Measurements from ENCODE around the gene CLASP1. TPM values are rescaled to one million over a fixed set of nuclear protein-coding genes. Genes with fewer than 3 reads are reported as not detected.

Gene CLASP1
- total RNA-seq, 1 experiment from 2014 or later: 45.9 TPM

- Histone ChIP-seq H2BK120ac (ENCODE audit: low read depth, low read length, poor library complexity, severe bottlenecking) (no peak overlapping the region), H3K18ac (ENCODE audit: insufficient read length, low read depth, low read length) (no peak overlapping the region), H3K4ac (ENCODE audit: low read depth, low read length) (no peak overlapping the region), H3K27ac (ENCODE audit: insufficient read length, low read depth, low read length) (no peak overlapping the region), H3K79me1 (ENCODE audit: insufficient read depth, low read depth, low read length, poor library complexity, severe bottlenecking) (no peaks in the 10 kb centered on the region), H3K14ac (ENCODE audit: insufficient read depth, low read length) (peak overlapping the region; percentile 71; the same call in 1 of the 2 replicates), H3K9me3 (ENCODE audit: control insufficient read depth, low read depth, low read length) (no peaks in the 10 kb centered on the region), H2BK5ac (ENCODE audit: insufficient read length, low read length) (no peak overlapping the region), H3K4me1 (ENCODE audit: insufficient read depth, low read length) (no peaks in the 10 kb centered on the region; the same call in 1 of the 2 replicates), H3K79me2 (ENCODE audit: insufficient read depth, low read length) (no peaks in the 10 kb centered on the region), H3K23ac (ENCODE audit: insufficient read length, low read depth, low read length) (peak overlapping the region; percentile 83), H2BK20ac (ENCODE audit: low read depth, low read length, poor library complexity, severe bottlenecking) (no peak overlapping the region), H3T11ph (ENCODE audit: low read length) (no peak overlapping the region), H4K5ac (ENCODE audit: insufficient read length, low read depth, low read length) (peak overlapping the region; percentile 6), H2AK5ac (ENCODE audit: insufficient read length, low read length) (no peak overlapping the region), H2BK15ac (ENCODE audit: low read depth, low read length) (peak overlapping the region; percentile 31; the same call in 1 of the 2 replicates), H3K9ac (ENCODE audit: extremely low read depth, insufficient read length, low read length) (no peak overlapping the region), H3K4me2 (ENCODE audit: insufficient read depth, insufficient read length, low read length) (no peak overlapping the region), H3K56ac (ENCODE audit: insufficient read length, low read depth, low read length) (no peak overlapping the region), H4K20me1 (ENCODE audit: control insufficient read depth, insufficient read depth, insufficient read length) (no peaks in the 10 kb centered on the region), H2AFZ (ENCODE audit: low read length) (no peak overlapping the region), H4K91ac (ENCODE audit: insufficient read length, low read depth, low read length) (no peak overlapping the region), H2BK12ac (ENCODE audit: insufficient read length, low read depth, low read length) (no peak overlapping the region), H4K8ac (replicated peaks; ENCODE audit: insufficient read length, low read depth, low read length) (no peak overlapping the region), H3K27me3 (ENCODE audit: insufficient read depth, low read length) (no peaks in the 10 kb centered on the region), H3K23me2 (ENCODE audit: insufficient read length, low read depth, low read length, poor library complexity, severe bottlenecking) (peaks cover 2% of the 10 kb centered on the region)
- WGBS (ENCODE audit: extremely low coverage, insufficient read length, low lambda C conversion rate): no CpG with 5 or more reads among the region's 18 CpGs
- no peaks in the 10 kb centered on the region for H3K27me3 Mint-ChIP-seq (ENCODE audit: low read depth)
- H3K27ac Mint-ChIP-seq: peak overlapping the region in 2 of 3 experiments; percentile 18 to 54; a peak in 2 of 7 replicates
- TF ChIP-seq, protein P1, sequence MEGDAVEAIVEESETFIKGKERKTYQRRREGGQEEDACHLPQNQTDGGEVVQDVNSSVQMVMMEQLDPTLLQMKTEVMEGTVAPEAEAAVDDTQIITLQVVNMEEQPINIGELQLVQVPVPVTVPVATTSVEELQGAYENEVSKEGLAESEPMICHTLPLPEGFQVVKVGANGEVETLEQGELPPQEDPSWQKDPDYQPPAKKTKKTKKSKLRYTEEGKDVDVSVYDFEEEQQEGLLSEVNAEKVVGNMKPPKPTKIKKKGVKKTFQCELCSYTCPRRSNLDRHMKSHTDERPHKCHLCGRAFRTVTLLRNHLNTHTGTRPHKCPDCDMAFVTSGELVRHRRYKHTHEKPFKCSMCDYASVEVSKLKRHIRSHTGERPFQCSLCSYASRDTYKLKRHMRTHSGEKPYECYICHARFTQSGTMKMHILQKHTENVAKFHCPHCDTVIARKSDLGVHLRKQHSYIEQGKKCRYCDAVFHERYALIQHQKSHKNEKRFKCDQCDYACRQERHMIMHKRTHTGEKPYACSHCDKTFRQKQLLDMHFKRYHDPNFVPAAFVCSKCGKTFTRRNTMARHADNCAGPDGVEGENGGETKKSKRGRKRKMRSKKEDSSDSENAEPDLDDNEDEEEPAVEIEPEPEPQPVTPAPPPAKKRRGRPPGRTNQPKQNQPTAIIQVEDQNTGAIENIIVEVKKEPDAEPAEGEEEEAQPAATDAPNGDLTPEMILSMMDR (conservative IDR thresholded peaks at IDR 0.05): no peak
- H3K4me1 Mint-ChIP-seq: no peaks in the 10 kb centered on the region
- H3K36me3 Mint-ChIP-seq (ENCODE audit: insufficient read depth in 1 of 3, low read depth in 3 of 3): peaks cover 0 to 13% (median 12%) of the 10 kb centered on the region in 3 experiments; a peak in 5 of 7 replicates
- H3K9me3 Mint-ChIP-seq: no peaks in the 10 kb centered on the region
- no peak overlapping the region for H3K4me3 Mint-ChIP-seq
- no peak for DNase-seq
Measured at GRCh38 chr2:121418494-121419058, 230.7 kb downstream of the CLASP1 start.

Data from H9 (cell line).